K562 (cell line): Measurements from ENCODE around the gene ACY1. TPM values are rescaled to one million over a fixed set of nuclear protein-coding genes. Genes with fewer than 3 reads are reported as not detected.

Experiments used
- ADNP ChIP-seq: fragments of 200-800 bp; sonication (Bioruptor generic); IDR thresholded peaks from 2 replicates; pipeline ENCODE4 v1.6.1; 2016; ENCODE audit warnings: missing genetic modification characterization, missing compliant biosample characterization
- ATF7 ChIP-seq: fragments of 450-650 bp; IDR thresholded peaks from 2 replicates; pipeline ENCODE4 v1.7.1; 2014; ENCODE audit warnings: mild to moderate bottlenecking, moderate library complexity
- C11orf30 ChIP-seq: fragments of 450-650 bp; IDR thresholded peaks from 2 replicates; pipeline ENCODE4 v1.6.1; 2016; ENCODE audit warnings: low read depth, mild to moderate bottlenecking
- CC2D1A ChIP-seq: fragments of 450-650 bp; IDR thresholded peaks from 2 replicates; pipeline ENCODE4 v1.6.1; 2017; ENCODE audit warnings: mild to moderate bottlenecking
- DMBX1 ChIP-seq: fragments of 250-450 bp; sonication (Bioruptor Pico); IDR thresholded peaks from 2 replicates; pipeline ENCODE4 v1.8.0; 2022; ENCODE audit warnings: inconsistent platforms, mild to moderate bottlenecking, moderate library complexity, borderline replicate concordance
- FIP1L1 ChIP-seq: fragments of 200-400 bp; formaldehyde crosslinking; IDR thresholded peaks from 2 replicates; pipeline ENCODE4 v1.6.1; 2018; ENCODE audit warnings: mild to moderate bottlenecking, low read depth, low read length; ENCODE audit not compliant: poor library complexity, severe bottlenecking
- GATAD2A ChIP-seq: fragments of 450-650 bp; IDR thresholded peaks from 2 replicates; pipeline ENCODE4 v1.6.1; 2017
- GTF2F1 ChIP-seq: IDR thresholded peaks from 2 replicates; pipeline ENCODE4 v1.6.1; 2011; ENCODE audit warnings: low read depth, low read length, improper control_type of control experiment
- KDM5B ChIP-seq: fragments of 200-600 bp; sonication (generic); IDR thresholded peaks from 2 replicates; pipeline ENCODE4 v1.6.1; 2012; ENCODE audit warnings: low read depth, mild to moderate bottlenecking, moderate library complexity, low read length, control low read depth, inconsistent platforms; ENCODE audit not compliant: insufficient replicate concordance
- LARP7 ChIP-seq: fragments of 450-650 bp; IDR thresholded peaks from 2 replicates; pipeline ENCODE4 v1.6.1; 2016
- MEF2D ChIP-seq: conservative IDR thresholded peaks from 2 replicates; pipeline ENCODE4 v1.6.1; 2016; ENCODE audit warnings: low read depth, missing genetic modification characterization, missing compliant biosample characterization
- POLR2AphosphoS2 ChIP-seq: IDR thresholded peaks from 2 replicates; pipeline ENCODE4 v1.6.1; 2012; ENCODE audit warnings: low read length, improper control_type of control experiment
- PTBP1 ChIP-seq: fragments of 200-400 bp; formaldehyde crosslinking; IDR thresholded peaks from 2 replicates; pipeline ENCODE4 v1.6.1; 2017; ENCODE audit warnings: low read depth, low read length
- TBP ChIP-seq: optimal IDR thresholded peaks from 2 replicates; pipeline ENCODE3; 2011; ENCODE audit warnings: low read depth, low read length, improper control_type of control experiment
- U2AF1 ChIP-seq: fragments of 200-400 bp; formaldehyde crosslinking; optimal IDR thresholded peaks from 2 replicates; pipeline ENCODE3; 2017; ENCODE audit warnings: mild to moderate bottlenecking, low read depth, low read length, moderate library complexity
- ZKSCAN3 ChIP-seq: fragments of 250-450 bp; sonication (Bioruptor Pico); IDR thresholded peaks from 2 replicates; pipeline ENCODE4 v1.4.0; 2020
- ZNF121 ChIP-seq: sonication (generic); formaldehyde crosslinking; conservative IDR thresholded peaks from 2 replicates; pipeline ENCODE4 v1.8.0; 2022; ENCODE audit warnings: missing genetic modification reagents
- ZNF354B ChIP-seq: fragments of 250-450 bp; sonication (Bioruptor Pico); IDR thresholded peaks from 2 replicates; pipeline ENCODE4 v1.4.0; 2020
- ZNF384 ChIP-seq: IDR thresholded peaks from 2 replicates; pipeline ENCODE4 v1.6.1; 2012; ENCODE audit warnings: low read depth, low read length, improper control_type of control experiment
- ZNF778 ChIP-seq: fragments of 450-650 bp; formaldehyde crosslinking; IDR thresholded peaks from 2 replicates; pipeline ENCODE4 v1.4.0; 2020; ENCODE audit warnings: mild to moderate bottlenecking, moderate library complexity
- ZNF780A ChIP-seq: fragments of 250-450 bp; sonication (Bioruptor Pico); IDR thresholded peaks from 2 replicates; pipeline ENCODE4 v1.5.0; 2021; ENCODE audit warnings: mild to moderate bottlenecking
- polyA plus RNA-seq, 8 experiments: library from polyadenylated mRNA; depleted of rRNA in 4 of 8; stranded (reverse) in 5 of 8; unstranded in 3 of 8; fragments of >200 nt; fragmentation: Nextera tagmentation in 2 of 8; fragmentation: Illumina TruSeq in 1 of 8; extraction: Ambion mirVana in 2 of 8; extraction: Trizol in 1 of 8; gene quantifications; 2 replicates each; pipeline versions ENCODE4 v1.2.1 to v1.2.3, GENCODE V29; 2011 to 2014; ENCODE audit warnings: inconsistent platforms in 1 of 8, missing spikeins in 1 of 8
- total RNA-seq, 7 experiments: library from RNA; depleted of rRNA in 6 of 7; stranded (reverse); fragments of >200 nt in 6 of 7; fragmentation: Illumina TruSeq in 2 of 7; extraction: Trizol in 2 of 7; gene quantifications; 2 replicates each; pipeline versions ENCODE4 v1.2.1 to v1.2.3, GENCODE V29; 2011 to 2021; ENCODE audit warnings: low replicate concordance in 1 of 7
- TF ChIP-seq, protein P1 (sequence below): sonication (generic); formaldehyde crosslinking; IDR thresholded peaks from 2 replicates; pipeline ENCODE4 v1.4.0; 2020; ENCODE audit warnings: mild to moderate bottlenecking, missing genetic modification reagents
- TF ChIP-seq, protein P2 (sequence below): sonication (generic); formaldehyde crosslinking; IDR thresholded peaks from 2 replicates; pipeline ENCODE4 v1.8.1; 2023; ENCODE audit warnings: mild to moderate bottlenecking, missing genetic modification reagents
- TF ChIP-seq, protein P3 (sequence below): sonication (generic); formaldehyde crosslinking; IDR thresholded peaks from 2 replicates; pipeline ENCODE4 v1.8.0; 2022; ENCODE audit warnings: mild to moderate bottlenecking, missing genetic modification reagents
- TF ChIP-seq, protein P4 (sequence below): fragments of 450-650 bp; IDR thresholded peaks from one replicate; pipeline ENCODE4 v1.6.1; 2018; ENCODE audit warnings: mild to moderate bottlenecking, moderate library complexity; ENCODE audit not compliant: partially characterized antibody

Gene ACY1
- total and polyA plus RNA-seq, 9 of the 15 experiments (the other 6 are each of a cell fraction or from before 2014, with no cell fraction given): 70.7 to 195 (median 123) TPM

DNA sequence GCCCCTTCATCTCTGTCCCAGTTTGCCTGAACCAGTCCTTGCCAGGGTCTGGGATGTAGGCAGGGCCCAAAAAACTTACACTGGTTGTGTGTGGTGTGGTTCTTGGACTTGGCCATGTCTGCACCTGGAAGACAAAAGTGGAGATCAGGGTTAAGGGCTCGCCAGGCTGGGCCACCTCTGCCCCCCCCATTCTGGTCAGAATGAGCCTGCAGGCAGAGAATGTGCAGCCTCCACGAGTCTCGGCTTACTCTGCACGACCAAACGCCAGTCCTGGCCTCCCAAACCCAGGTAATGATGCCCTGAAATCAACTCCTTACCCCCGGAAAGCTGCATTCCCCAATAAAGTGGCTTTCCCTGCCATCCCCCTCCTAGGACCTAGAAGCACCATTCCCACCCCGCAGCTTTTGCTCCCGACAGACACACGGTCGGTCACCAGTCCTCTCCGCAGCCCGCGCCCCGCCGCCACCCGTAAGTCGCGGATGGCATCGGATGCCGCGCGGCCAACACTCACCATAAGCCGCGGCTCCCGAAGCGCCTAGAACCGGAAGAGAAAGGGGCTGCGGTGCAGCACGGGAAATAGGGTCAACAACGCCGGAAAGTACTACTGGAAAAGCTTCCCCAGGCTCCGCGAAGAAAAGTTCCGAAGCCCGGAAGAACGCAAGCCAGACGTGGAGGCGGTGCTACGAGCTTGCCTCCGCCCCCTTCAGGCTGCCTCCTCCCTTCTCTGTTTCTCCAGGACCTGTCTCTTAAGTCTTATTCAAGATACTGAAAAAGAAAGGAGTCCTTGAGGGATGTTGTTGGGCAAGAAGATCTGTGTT lies 12.2 kb downstream of the ACY1 start, which contains the start of gene RPL29 (continued):
- peak; percentile 98 for TF ChIP-seq TBP
- 0 out of 2 replicates have a peak, but pooled peaks have one; percentile 50 for TF ChIP-seq GATAD2A
- 0 out of 2 replicates have a peak, but pooled peaks have one; percentile 25 for TF ChIP-seq ZNF384
- no peak for TF ChIP-seq ZNF121 (CRISPR knock-in tag)
- TF ChIP-seq MEF2D (tag): no peak
- TF ChIP-seq, protein P1, sequence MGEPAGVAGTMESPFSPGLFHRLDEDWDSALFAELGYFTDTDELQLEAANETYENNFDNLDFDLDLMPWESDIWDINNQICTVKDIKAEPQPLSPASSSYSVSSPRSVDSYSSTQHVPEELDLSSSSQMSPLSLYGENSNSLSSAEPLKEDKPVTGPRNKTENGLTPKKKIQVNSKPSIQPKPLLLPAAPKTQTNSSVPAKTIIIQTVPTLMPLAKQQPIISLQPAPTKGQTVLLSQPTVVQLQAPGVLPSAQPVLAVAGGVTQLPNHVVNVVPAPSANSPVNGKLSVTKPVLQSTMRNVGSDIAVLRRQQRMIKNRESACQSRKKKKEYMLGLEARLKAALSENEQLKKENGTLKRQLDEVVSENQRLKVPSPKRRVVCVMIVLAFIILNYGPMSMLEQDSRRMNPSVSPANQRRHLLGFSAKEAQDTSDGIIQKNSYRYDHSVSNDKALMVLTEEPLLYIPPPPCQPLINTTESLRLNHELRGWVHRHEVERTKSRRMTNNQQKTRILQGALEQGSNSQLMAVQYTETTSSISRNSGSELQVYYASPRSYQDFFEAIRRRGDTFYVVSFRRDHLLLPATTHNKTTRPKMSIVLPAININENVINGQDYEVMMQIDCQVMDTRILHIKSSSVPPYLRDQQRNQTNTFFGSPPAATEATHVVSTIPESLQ (CRISPR knock-in tag): no peak
- peak; percentile 35; the same call in 1 of the 2 replicates for TF ChIP-seq CC2D1A
- no peak for TF ChIP-seq ADNP
- no peak for TF ChIP-seq ZNF778 (CRISPR knock-in tag)
- TF ChIP-seq DMBX1 (CRISPR knock-in tag): no peak
- peak; percentile 92 for TF ChIP-seq GTF2F1
- TF ChIP-seq ZNF354B: no peak
- TF ChIP-seq, protein P2, sequence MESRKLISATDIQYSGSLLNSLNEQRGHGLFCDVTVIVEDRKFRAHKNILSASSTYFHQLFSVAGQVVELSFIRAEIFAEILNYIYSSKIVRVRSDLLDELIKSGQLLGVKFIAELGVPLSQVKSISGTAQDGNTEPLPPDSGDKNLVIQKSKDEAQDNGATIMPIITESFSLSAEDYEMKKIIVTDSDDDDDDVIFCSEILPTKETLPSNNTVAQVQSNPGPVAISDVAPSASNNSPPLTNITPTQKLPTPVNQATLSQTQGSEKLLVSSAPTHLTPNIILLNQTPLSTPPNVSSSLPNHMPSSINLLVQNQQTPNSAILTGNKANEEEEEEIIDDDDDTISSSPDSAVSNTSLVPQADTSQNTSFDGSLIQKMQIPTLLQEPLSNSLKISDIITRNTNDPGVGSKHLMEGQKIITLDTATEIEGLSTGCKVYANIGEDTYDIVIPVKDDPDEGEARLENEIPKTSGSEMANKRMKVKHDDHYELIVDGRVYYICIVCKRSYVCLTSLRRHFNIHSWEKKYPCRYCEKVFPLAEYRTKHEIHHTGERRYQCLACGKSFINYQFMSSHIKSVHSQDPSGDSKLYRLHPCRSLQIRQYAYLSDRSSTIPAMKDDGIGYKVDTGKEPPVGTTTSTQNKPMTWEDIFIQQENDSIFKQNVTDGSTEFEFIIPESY (CRISPR knock-in tag): no peak
- peak; percentile 90 for TF ChIP-seq KDM5B
- TF ChIP-seq C11orf30: peak; percentile 91
- TF ChIP-seq LARP7: no peak
- TF ChIP-seq U2AF1: no peak
- TF ChIP-seq PTBP1: no peak
- TF ChIP-seq ATF7: peak; percentile 71
- TF ChIP-seq, protein P3, sequence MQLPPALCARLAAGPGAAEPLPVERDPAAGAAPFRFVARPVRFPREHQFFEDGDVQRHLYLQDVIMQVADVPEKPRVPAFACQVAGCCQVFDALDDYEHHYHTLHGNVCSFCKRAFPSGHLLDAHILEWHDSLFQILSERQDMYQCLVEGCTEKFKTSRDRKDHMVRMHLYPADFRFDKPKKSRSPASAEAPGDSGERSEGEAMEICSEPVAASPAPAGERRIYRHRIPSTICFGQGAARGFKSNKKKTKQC: no peak
- no peak for TF ChIP-seq FIP1L1
- no peak for TF ChIP-seq ZKSCAN3
- no peak for TF ChIP-seq POLR2AphosphoS2
- TF ChIP-seq ZNF780A (CRISPR knock-in tag): no peak
- TF ChIP-seq, protein P4, sequence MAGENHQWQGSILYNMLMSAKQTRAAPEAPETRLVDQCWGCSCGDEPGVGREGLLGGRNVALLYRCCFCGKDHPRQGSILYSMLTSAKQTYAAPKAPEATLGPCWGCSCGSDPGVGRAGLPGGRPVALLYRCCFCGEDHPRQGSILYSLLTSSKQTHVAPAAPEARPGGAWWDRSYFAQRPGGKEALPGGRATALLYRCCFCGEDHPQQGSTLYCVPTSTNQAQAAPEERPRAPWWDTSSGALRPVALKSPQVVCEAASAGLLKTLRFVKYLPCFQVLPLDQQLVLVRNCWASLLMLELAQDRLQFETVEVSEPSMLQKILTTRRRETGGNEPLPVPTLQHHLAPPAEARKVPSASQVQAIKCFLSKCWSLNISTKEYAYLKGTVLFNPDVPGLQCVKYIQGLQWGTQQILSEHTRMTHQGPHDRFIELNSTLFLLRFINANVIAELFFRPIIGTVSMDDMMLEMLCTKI: no peak
